ENCODE data around the gene METRN.

- TF ChIP-seq, protein P1, sequence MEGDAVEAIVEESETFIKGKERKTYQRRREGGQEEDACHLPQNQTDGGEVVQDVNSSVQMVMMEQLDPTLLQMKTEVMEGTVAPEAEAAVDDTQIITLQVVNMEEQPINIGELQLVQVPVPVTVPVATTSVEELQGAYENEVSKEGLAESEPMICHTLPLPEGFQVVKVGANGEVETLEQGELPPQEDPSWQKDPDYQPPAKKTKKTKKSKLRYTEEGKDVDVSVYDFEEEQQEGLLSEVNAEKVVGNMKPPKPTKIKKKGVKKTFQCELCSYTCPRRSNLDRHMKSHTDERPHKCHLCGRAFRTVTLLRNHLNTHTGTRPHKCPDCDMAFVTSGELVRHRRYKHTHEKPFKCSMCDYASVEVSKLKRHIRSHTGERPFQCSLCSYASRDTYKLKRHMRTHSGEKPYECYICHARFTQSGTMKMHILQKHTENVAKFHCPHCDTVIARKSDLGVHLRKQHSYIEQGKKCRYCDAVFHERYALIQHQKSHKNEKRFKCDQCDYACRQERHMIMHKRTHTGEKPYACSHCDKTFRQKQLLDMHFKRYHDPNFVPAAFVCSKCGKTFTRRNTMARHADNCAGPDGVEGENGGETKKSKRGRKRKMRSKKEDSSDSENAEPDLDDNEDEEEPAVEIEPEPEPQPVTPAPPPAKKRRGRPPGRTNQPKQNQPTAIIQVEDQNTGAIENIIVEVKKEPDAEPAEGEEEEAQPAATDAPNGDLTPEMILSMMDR (IDR thresholded peaks at IDR 0.05; ENCODE audit: low read depth, low read length) = peak; percentile 59
- no peak for TF ChIP-seq EZH2phosphoT487 (IDR thresholded peaks at IDR 0.05; ENCODE audit: low read depth)
These were observed 18.7 kb downstream of the METRN start for GRCh38 chr16:733382-734207.
